PFSK-1 (cell line): ENCODE results near the gene PRRC1.

Source experiments
- POLR2AphosphoS5 ChIP-seq: IDR thresholded peaks from 2 replicates; pipeline ENCODE4 v1.6.1; 2012; ENCODE audit warnings: low read depth, mild to moderate bottlenecking, control low read depth, low read length, moderate library complexity
- TF ChIP-seq, protein P1 (sequence below), 2 experiments: IDR thresholded peaks; 2 replicates each; pipeline versions ENCODE4 v1.6.1 to v1.8.0; 2011 to 2012; ENCODE audit warnings: low read depth in 2 of 2, low read length in 2 of 2, control low read depth in 1 of 2, inconsistent platforms in 1 of 2, mild to moderate bottlenecking in 1 of 2, moderate library complexity in 1 of 2; ENCODE audit not compliant: insufficient read depth in 1 of 2

DNA sequence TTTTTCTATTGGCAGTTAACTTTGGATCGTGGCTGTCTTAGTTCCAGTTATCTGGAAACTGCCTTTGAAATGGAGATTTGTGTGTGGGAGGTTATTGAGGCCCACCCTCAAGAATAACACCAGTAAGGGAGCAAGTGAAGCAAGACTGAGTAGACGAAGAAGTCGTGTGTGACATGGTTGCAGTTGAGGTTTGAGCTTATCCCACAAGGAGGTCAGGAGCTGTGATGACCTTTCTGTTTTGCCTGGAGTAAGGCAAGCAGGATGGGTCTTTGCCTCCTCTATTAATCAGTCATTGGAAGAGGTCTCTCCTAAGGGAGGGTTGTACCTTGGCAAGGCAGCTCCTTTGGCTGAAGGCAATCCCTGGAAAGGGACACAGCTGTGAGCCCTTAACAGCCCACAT is 81.9 kb downstream of the PRRC1 start:
- TF ChIP-seq POLR2AphosphoS5, result no peak
- TF ChIP-seq, protein P1, sequence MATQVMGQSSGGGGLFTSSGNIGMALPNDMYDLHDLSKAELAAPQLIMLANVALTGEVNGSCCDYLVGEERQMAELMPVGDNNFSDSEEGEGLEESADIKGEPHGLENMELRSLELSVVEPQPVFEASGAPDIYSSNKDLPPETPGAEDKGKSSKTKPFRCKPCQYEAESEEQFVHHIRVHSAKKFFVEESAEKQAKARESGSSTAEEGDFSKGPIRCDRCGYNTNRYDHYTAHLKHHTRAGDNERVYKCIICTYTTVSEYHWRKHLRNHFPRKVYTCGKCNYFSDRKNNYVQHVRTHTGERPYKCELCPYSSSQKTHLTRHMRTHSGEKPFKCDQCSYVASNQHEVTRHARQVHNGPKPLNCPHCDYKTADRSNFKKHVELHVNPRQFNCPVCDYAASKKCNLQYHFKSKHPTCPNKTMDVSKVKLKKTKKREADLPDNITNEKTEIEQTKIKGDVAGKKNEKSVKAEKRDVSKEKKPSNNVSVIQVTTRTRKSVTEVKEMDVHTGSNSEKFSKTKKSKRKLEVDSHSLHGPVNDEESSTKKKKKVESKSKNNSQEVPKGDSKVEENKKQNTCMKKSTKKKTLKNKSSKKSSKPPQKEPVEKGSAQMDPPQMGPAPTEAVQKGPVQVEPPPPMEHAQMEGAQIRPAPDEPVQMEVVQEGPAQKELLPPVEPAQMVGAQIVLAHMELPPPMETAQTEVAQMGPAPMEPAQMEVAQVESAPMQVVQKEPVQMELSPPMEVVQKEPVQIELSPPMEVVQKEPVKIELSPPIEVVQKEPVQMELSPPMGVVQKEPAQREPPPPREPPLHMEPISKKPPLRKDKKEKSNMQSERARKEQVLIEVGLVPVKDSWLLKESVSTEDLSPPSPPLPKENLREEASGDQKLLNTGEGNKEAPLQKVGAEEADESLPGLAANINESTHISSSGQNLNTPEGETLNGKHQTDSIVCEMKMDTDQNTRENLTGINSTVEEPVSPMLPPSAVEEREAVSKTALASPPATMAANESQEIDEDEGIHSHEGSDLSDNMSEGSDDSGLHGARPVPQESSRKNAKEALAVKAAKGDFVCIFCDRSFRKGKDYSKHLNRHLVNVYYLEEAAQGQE (IDR thresholded peaks at IDR 0.05; ENCODE audit: insufficient read depth in 1 of 2, low read depth in 2 of 2, low read length in 2 of 2), result no peak
